Measurements from ENCODE around the gene FMNL1. TPM values are rescaled to one million over a fixed set of nuclear protein-coding genes. Genes with fewer than 3 reads are reported as not detected.
A peak's percentile ranks its signal among the peaks of the same experiment; 100 is the strongest.

Gene FMNL1
- total RNA-seq, 1 experiment from 2014 or later = 9.0 TPM

- H3K27me3 ChIP-seq = no peaks in the 10 kb centered on the region
- H3K9me3 ChIP-seq = no peaks in the 10 kb centered on the region
- no peak overlapping the region for H3K4me3 ChIP-seq
- DNase-seq = no peak
- peaks cover 82% of the 10 kb centered on the region for H3K36me3 ChIP-seq
Measured at GRCh38 chr17:45282683-45283644, 61.3 kb downstream of the FMNL1 start.

- DNase-seq = no peak
- no peaks in the 10 kb centered on the region for H3K27me3 ChIP-seq
- no peak overlapping the region for H3K4me3 ChIP-seq
- H3K36me3 ChIP-seq = peaks cover 89% of the 10 kb centered on the region
- H3K9me3 ChIP-seq = no peaks in the 10 kb centered on the region
Measured at GRCh38 chr17:45283711-45284110, 62.0 kb downstream of the FMNL1 start.

GRCh38 chr17:45284176-45285140 lies 62.8 kb downstream of the FMNL1 start:
- H3K27me3 ChIP-seq = no peaks in the 10 kb centered on the region
- H3K9me3 ChIP-seq = no peaks in the 10 kb centered on the region
- peaks cover 95% of the 10 kb centered on the region for H3K36me3 ChIP-seq
- H3K4me3 ChIP-seq = no peak overlapping the region
- no peak for DNase-seq

DNA sequence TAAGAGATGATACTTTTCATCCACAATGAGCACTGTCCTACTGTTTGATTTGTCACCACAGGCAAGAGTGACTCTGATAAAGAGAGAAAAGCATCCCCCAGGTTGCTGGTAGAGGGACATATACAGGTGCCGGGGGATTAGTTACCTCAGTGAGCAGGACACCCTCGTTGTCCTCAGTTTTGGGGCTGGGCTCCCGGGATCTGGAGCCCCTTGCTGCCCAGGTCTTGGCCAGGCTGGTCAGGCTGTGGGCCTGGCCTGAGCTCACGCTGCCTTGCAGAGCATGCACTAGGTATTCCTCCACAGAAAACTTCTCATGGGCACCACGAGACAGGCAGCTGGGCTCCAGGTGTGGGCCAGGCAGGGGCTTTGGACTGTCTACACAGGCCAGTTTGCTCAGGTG lies 64.6 kb downstream of the FMNL1 start:
- Histone ChIP-seq H3K9me3 (no peaks in the 10 kb centered on the region), H3K36me3 (peaks cover 97% of the 10 kb centered on the region), H3K4me3 (no peak overlapping the region), H3K27me3 (no peaks in the 10 kb centered on the region)
- no peak for DNase-seq

DNA sequence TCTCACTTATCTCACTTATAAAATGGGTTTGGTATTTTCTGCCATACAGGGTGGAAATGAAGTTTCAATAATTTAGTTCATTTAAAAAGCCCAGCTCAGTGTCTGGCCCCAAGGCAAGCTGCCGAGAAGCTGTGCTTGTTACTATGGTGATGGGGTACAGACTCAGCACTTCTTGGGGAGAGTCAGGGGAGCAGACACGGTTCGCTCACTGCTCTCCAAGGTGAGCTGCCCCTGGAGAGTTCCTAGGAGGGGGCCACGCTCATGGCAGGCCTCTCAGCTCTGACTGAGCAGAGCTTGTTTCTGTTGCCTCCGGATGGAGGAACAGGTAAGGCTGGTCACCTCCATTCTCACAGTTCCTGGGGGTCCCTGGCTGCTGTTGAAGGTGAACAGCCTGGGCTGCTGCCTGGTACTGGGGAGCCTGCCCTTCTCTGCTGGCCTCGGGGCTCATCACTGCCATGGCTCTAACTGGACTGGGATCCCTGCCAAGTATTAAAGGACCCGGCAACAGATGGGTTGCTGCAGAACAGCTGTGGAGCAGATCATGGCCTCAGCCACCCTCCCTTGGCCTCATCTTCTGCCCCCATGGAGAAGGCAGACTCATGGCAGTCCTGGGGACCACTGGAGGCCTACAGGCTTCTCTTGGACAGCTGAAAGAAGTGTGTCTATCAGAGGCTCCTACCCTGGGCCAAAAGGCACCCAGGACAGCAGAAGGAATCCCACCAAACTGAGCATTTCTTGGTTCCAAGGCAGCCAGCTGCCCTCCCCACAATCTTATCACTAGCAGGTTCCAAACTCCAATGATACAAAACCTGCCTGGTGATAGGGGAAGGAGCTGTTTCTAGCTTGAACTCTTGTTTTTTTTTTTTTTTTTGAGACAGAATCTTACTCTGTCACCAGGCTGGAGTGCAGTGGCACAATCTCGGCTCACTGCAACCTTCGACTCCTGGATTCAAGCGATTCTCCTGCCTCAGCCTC lies 66.1 kb downstream of the FMNL1 start:
- H3K9me3 ChIP-seq = no peaks in the 10 kb centered on the region
- peaks cover 96% of the 10 kb centered on the region for H3K36me3 ChIP-seq
- no peak overlapping the region for H3K4me3 ChIP-seq
- DNase-seq = no peak
- H3K27me3 ChIP-seq = no peaks in the 10 kb centered on the region

DNA sequence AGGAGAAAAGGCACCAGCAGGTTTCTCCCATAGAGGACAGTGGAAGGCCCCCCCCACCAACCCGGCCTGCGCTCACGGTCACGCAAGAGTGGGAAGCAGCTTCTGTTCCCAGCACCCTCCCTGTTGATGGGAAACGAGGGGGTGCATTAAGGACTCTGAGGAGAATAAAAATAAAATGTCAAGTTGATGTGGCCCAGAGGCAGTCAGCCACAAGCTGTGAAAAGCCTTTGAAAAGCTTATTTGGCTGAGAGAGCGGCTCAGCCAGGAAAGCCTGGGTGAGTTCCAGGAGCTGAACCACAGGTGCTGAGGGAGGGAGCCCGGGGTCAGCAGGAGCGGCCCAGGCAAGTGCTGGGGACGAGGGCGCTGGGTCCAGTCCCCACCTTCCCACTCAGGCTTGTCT lies 67.1 kb downstream of the FMNL1 start:
- no peaks in the 10 kb centered on the region for H3K27me3 ChIP-seq
- no peak overlapping the region for H3K4me3 ChIP-seq
- no peak for DNase-seq
- peaks cover 90% of the 10 kb centered on the region for H3K36me3 ChIP-seq
- H3K9me3 ChIP-seq = no peaks in the 10 kb centered on the region

DNA sequence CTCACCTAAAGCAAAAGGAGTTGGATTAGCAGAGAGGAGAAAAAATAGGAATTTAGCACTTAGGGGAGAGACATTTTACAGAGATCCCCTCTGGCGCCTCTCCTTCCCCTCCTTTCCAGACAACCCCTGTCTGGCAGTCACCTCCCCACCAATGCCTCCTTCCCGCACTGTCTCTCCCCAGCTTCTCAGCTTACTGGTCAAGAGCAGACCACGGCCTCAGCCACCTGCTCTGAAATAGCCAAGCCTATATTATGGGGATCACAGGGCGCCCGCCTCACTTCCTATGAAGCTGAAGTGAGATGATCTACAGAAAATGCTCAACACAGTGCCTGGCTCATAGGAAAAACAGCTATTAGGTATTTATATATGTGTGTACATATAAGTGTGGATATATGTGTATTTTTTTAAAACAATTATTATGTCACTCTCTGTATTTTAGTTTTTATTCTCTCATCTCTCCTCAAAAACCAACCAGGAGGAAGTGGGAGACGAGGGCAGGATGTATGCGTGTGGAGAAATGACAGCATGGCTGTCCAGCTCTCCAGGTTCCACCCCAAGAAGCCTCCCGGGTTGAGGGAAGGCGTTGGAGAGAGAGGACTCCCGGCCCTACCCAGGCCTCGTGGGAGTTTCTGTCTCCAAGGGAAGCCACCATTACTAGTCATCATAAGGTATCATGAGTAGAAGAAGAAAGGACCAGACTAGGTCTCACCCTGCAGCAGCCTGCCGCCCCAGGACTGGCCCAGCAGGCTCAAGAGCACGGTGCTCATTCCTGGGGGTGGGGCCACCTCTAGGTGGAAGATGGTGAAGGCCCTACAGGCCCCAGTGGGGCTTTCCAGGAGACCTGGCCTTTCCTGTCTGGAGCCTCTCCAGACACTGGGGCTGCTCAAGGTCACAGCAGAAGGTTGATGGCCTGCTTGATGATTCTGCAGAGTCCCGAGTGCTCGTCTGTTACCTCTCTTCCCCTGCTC lies 67.9 kb downstream of the FMNL1 start:
- Histone ChIP-seq H3K36me3 (peaks cover 85% of the 10 kb centered on the region), H3K9me3 (no peaks in the 10 kb centered on the region), H3K4me3 (no peak overlapping the region), H3K27me3 (no peaks in the 10 kb centered on the region)
- DNase-seq = no peak

GRCh38 chr17:45290269-45290765 lies 68.6 kb downstream of the FMNL1 start:
- no peak for DNase-seq
- H3K4me3 ChIP-seq = no peak overlapping the region
- H3K27me3 ChIP-seq = no peaks in the 10 kb centered on the region
- no peaks in the 10 kb centered on the region for H3K9me3 ChIP-seq
- peaks cover 84% of the 10 kb centered on the region for H3K36me3 ChIP-seq

- H3K27me3 ChIP-seq = no peaks in the 10 kb centered on the region
- no peaks in the 10 kb centered on the region for H3K9me3 ChIP-seq
- H3K36me3 ChIP-seq = peaks cover 80% of the 10 kb centered on the region
- no peak overlapping the region for H3K4me3 ChIP-seq
- DNase-seq = no peak
Measured at GRCh38 chr17:45291171-45291805, 69.6 kb downstream of the FMNL1 start.

DNA sequence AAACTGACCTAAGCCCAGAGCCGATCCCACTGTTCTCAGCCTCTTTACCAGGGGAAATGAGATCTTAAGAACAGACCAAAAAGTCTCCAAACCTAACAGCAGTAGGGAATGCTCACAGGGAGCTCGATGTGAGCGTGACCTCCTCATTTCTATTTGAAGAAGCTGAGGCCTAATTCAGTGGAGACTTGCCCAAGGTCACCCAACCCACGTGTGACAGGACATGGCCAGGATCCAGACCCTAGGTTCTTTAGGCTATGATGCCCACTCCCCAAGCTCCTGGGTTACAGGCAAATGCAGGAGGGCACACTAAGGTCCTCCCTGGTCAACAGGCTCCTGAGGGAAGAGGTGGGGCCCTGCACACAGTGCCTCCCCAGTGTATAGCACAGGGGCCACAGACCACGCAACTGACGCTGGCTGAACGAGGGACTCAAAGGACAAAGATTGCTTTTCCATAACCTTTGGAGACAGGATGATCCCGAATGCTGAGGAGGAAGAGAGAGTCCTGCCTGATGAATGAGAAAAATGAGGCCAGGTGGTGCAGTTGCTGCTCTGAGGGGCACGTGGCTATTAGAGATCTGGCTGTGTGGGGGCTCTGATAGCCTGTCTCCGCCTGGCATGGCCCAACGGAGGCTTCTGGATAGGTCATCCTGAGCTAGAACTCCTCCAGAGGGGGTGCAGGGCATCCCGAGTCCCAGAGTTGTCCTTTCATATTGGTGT lies 71.2 kb downstream of the FMNL1 start:
- H3K9me3 ChIP-seq = no peaks in the 10 kb centered on the region
- no peak for DNase-seq
- peaks cover 78% of the 10 kb centered on the region for H3K36me3 ChIP-seq
- no peaks in the 10 kb centered on the region for H3K27me3 ChIP-seq
- H3K4me3 ChIP-seq = no peak overlapping the region

DNA sequence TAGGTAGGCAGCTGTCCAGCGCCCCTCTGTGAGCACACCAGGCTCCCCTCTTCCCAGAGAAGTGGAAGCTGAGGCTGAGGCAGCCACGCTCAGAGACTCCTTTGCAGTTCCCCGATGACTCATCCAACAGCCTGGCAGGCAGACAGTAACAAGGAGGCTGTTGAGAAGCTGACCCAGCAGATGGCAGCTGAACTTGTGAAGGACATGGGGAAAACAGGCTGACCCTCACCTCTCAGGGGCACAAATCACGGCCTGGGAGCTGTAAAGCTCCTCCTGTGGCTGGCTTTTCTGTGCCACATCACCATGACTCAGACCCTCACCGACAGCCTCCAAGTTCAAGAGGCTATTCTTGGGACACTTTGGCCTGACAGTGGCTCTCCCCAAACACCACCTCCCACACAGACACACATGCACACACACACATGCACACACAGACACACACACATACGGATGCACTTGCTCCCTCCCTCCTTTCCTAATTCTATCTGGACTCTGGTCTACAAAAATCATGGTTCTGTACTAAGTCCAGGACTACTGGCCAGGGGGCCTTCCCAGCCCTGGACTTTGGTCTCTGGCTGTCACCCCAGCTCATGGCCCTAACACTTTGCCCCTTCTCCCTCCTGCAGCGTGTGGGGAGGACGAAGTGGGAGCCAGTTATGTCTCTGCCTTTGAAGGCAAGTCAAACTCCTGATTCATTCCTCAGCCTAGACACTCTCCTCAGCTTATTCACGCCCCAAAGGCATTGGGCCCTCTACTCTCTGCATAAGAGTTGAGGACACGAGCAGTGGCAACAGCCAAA lies 71.9 kb downstream of the FMNL1 start:
- Histone ChIP-seq H3K4me3 (no peak overlapping the region), H3K9me3 (no peaks in the 10 kb centered on the region), H3K27me3 (no peaks in the 10 kb centered on the region), H3K36me3 (peaks cover 78% of the 10 kb centered on the region)
- DNase-seq = peak; percentile 99

- H3K36me3 ChIP-seq = peaks cover 77% of the 10 kb centered on the region
- no peaks in the 10 kb centered on the region for H3K9me3 ChIP-seq
- DNase-seq = peak; percentile 82
- no peaks in the 10 kb centered on the region for H3K27me3 ChIP-seq
- no peak overlapping the region for H3K4me3 ChIP-seq
Measured at GRCh38 chr17:45294506-45294905, 72.8 kb downstream of the FMNL1 start.

DNA sequence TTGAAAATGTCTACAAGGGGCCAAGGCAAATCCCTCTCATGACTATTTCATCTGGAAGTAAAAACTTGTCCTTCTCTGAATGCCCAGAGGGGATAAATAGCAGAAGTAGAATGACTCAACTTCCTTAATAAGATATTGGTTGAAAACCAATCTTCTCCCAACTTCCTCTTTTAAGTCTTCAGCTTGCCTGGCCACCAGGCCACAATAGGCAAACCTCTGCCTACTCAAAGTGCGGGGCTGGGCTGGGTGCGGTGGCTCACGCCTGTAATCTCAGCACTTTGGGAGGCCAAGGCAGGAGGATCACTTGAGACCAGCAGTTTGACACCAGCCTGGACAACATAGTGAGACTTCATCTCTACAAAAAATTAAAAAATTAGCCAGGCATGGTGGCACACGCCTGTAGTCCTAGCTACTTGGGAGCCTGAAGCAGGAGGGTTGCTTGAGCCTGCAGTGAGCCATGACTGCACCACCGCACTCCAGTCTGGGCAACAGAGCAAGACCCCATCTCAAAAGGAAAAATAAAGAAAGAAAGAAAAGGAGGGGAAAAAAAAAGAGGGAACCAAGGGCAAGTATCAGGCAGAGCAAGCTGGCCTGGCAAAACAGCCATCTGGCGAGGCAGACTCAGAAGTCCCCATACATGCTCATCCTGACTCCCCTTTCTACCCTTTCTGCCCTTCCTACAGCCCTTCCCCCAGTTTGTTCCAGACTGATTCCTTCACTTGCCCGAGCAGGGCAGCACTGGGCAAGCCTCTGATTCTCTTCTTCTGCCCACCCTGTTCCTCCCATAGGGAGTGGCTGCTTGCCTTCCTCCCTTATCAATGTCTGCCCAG lies 74.5 kb downstream of the FMNL1 start:
- H3K4me3 ChIP-seq = no peak overlapping the region
- H3K27me3 ChIP-seq = no peaks in the 10 kb centered on the region
- no peaks in the 10 kb centered on the region for H3K9me3 ChIP-seq
- peak; percentile 59 for DNase-seq
- peaks cover 73% of the 10 kb centered on the region for H3K36me3 ChIP-seq
